ENCODE data around the gene PLS1. TPM values are rescaled to one million over a fixed set of nuclear protein-coding genes. Genes with fewer than 3 reads are reported as not detected.
"Not testable (repeated sequence)": the region's sequence is repeated elsewhere in the genome, so short reads cannot be mapped to it uniquely, and the experiment has no call there.

PLS1 gene
- total RNA-seq, 1 donor from 2014 or later, result 2.4 TPM

- H3K36me3 Mint-ChIP-seq (ENCODE audit: low read depth), result no peaks in the 10 kb centered on the region
These were observed 1.7 kb downstream of the PLS1 start for GRCh38 chr3:142597906-142598305.

GRCh38 chr3:142601713-142602112 is 5.5 kb downstream of the PLS1 start:
- Mint-ChIP-seq H3K4me1 (ENCODE audit: low read depth) (peaks cover 2% of the 10 kb centered on the region), H3K27me3 (ENCODE audit: low read depth) (peaks cover 2% of the 10 kb centered on the region), H3K4me3 (ENCODE audit: unreplicated experiment) (no peak overlapping the region), H3K9me3 (ENCODE audit: low read depth) (no peaks in the 10 kb centered on the region), H3K36me3 (ENCODE audit: low read depth) (no peaks in the 10 kb centered on the region), H3K27ac (ENCODE audit: unreplicated experiment) (no peak overlapping the region)
- TF ChIP-seq CTCF (IDR thresholded peaks at IDR 0.05), result no peak
- DNase-seq (ENCODE audit: low spot score), result no peak

More at GRCh38 chr3:142597906-142598305, 1.7 kb downstream of the PLS1 start:
- H3K27me3 Mint-ChIP-seq (ENCODE audit: low read depth), result peaks cover 2% of the 10 kb centered on the region
- TF ChIP-seq CTCF (IDR thresholded peaks at IDR 0.05), result no peak
- H3K27ac Mint-ChIP-seq (ENCODE audit: unreplicated experiment), result no peak overlapping the region
- H3K4me3 Mint-ChIP-seq (ENCODE audit: unreplicated experiment), result no peak overlapping the region
- no peaks in the 10 kb centered on the region for H3K9me3 Mint-ChIP-seq (ENCODE audit: low read depth)
- DNase-seq (ENCODE audit: low spot score), result no peak
- peaks cover 20% of the 10 kb centered on the region for H3K4me1 Mint-ChIP-seq (ENCODE audit: low read depth)

GRCh38 chr3:142602619-142603385 is 6.6 kb downstream of the PLS1 start:
- DNase-seq (ENCODE audit: low spot score), result no peak
- no peak for TF ChIP-seq CTCF (IDR thresholded peaks at IDR 0.05)
- H3K27ac Mint-ChIP-seq (ENCODE audit: unreplicated experiment), result no peak overlapping the region
- H3K9me3 Mint-ChIP-seq (ENCODE audit: low read depth), result no peaks in the 10 kb centered on the region
- no peaks in the 10 kb centered on the region for H3K4me1 Mint-ChIP-seq (ENCODE audit: low read depth)
- H3K4me3 Mint-ChIP-seq (ENCODE audit: unreplicated experiment), result no peak overlapping the region
- no peaks in the 10 kb centered on the region for H3K36me3 Mint-ChIP-seq (ENCODE audit: low read depth)
- peaks cover 2% of the 10 kb centered on the region for H3K27me3 Mint-ChIP-seq (ENCODE audit: low read depth)

DNA sequence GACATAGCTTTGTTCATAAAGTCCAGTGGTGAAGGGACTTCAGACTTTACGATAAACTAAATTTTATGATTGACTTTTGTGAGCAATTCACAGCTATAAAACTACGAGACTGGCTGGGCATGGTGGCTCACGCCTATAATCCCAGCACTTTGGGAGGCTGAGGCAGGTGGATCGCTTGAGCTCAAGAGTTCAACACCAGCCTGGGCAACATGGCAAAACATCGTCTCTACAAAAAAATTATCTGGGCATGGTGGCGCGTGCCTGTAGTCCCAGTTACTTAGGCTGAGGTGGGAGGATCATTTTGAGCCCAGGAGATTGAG is 7.2 kb downstream of the PLS1 start:
- not testable (repeated sequence) for H3K27ac Mint-ChIP-seq (ENCODE audit: unreplicated experiment); H3K4me3 Mint-ChIP-seq (ENCODE audit: unreplicated experiment); H3K36me3 Mint-ChIP-seq (ENCODE audit: low read depth); DNase-seq (ENCODE audit: low spot score); H3K4me1 Mint-ChIP-seq (ENCODE audit: low read depth); H3K27me3 Mint-ChIP-seq (ENCODE audit: low read depth); H3K9me3 Mint-ChIP-seq (ENCODE audit: low read depth)

DNA sequence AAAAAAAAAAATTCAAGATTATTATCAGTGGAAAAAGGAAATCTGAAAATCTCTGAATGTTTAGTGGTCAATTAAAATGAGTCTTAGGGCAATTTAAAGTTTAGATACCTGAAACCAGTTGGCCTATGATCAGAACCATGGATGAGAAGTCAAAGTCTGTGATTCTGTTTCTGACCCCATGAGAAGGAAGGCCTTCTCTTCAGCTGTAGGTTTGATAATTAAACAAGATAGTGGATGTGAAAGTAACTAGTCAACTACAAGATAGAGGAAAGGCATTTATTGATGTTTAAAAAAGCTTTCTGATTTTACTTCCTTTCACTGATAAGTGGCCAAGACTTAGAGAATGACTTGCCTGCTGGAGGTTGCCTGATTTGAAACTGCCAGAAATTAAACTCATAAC is 8.7 kb downstream of the PLS1 start:
- no peaks in the 10 kb centered on the region for H3K4me1 Mint-ChIP-seq (ENCODE audit: low read depth)
- no peak for TF ChIP-seq CTCF (IDR thresholded peaks at IDR 0.05)
- no peaks in the 10 kb centered on the region for H3K27me3 Mint-ChIP-seq (ENCODE audit: low read depth)
- H3K9me3 Mint-ChIP-seq (ENCODE audit: low read depth), result no peaks in the 10 kb centered on the region
- DNase-seq (ENCODE audit: low spot score), result no peak
- no peak overlapping the region for H3K4me3 Mint-ChIP-seq (ENCODE audit: unreplicated experiment)
- H3K36me3 Mint-ChIP-seq (ENCODE audit: low read depth), result no peaks in the 10 kb centered on the region
- no peak overlapping the region for H3K27ac Mint-ChIP-seq (ENCODE audit: unreplicated experiment)

- Mint-ChIP-seq H3K27ac (ENCODE audit: unreplicated experiment) (no peak overlapping the region), H3K36me3 (ENCODE audit: low read depth) (no peaks in the 10 kb centered on the region), H3K9me3 (ENCODE audit: low read depth) (no peaks in the 10 kb centered on the region), H3K4me3 (ENCODE audit: unreplicated experiment) (no peak overlapping the region), H3K27me3 (ENCODE audit: low read depth) (no peaks in the 10 kb centered on the region), H3K4me1 (ENCODE audit: low read depth) (no peaks in the 10 kb centered on the region)
- TF ChIP-seq CTCF (IDR thresholded peaks at IDR 0.05), result no peak
- DNase-seq (ENCODE audit: low spot score), result no peak
These were observed 12.4 kb downstream of the PLS1 start for GRCh38 chr3:142608631-142609030.

Measured in chondrocyte (in vitro differentiated cells).